ENCODE measurements around the gene AGBL2. TPM values are rescaled to one million over a fixed set of nuclear protein-coding genes. Genes with fewer than 3 reads are reported as not detected.

Gene AGBL2
- total RNA-seq, 1 experiment from 2014 or later = not detected

DNA sequence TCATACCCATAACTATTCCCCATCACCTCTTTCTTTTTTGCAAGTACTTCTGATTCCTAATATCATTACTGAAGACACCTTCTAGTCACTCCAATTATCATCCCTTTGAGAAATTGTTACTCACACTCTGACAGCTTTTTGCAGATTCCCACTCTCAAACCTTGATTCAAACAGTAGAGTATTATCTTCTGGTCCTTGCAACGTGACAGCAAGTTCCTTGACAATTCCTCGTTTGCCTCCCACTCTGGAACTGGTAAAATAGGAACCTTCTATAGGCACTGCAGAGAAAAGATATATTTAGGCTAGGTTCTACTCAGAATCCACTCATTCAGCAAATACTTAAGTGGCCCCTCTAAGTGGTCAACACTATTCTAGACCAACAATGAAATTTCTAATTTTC, 23.2 kb downstream of the AGBL2 start:
- no peaks in the 10 kb centered on the region for H3K4me1 ChIP-seq (ENCODE audit: control insufficient read depth in 1 of 2, insufficient read depth in 2 of 2, low read length in 2 of 2)
- intact Hi-C loops (cut with micrococcal nuclease) = no loop called here
- DNase-seq (ENCODE audit: low read depth, low spot score) (no peak), ATAC-seq (no peak)
- no peaks in the 10 kb centered on the region for H3K27me3 ChIP-seq (ENCODE audit: insufficient read depth, low read length)
- CTCF ChIA-PET = no interaction called here
- no peak overlapping the region for H3K27ac ChIP-seq (ENCODE audit: low read depth, low read length)
- no peak overlapping the region for H3K4me2 ChIP-seq (ENCODE audit: low read length)
- no peaks in the 10 kb centered on the region for H3K79me2 ChIP-seq (ENCODE audit: insufficient read depth, low read length)
- no peaks in the 10 kb centered on the region for H3K36me3 ChIP-seq (ENCODE audit: control insufficient read depth in 1 of 2, insufficient read depth in 2 of 2, low read length in 2 of 2)
- POLR2A ChIA-PET = interaction anchor here (0.6 kb wide), 1 partner anchor 13 kb away, joined by 3 read pairs; no protein-coding TSS in a partner anchor
- no peak overlapping the region for H3K4me3 ChIP-seq (replicated peaks in 1 of 2; ENCODE audit: low read depth in 1 of 2, low read length in 2 of 2)
- H4K20me1 ChIP-seq (ENCODE audit: insufficient read depth) = no peaks in the 10 kb centered on the region
- RAD21 ChIA-PET (ENCODE audit: low non-redundant PET in 1 of 2, low total read pairs in 2 of 2, uncharacterized antibody in 2 of 2, unreplicated experiment in 2 of 2) = no interaction called here
- H2AFZ ChIP-seq (ENCODE audit: low read depth, low read length, poor library complexity, severe bottlenecking) = peak overlapping the region; percentile 52
- no TSS peak for BruUV-seq (replicated peaks)
- H3K9ac ChIP-seq (ENCODE audit: low read length) = no peak overlapping the region
- H3K9me3 ChIP-seq (ENCODE audit: control insufficient read depth in 1 of 2, insufficient read depth in 1 of 2, low read depth in 1 of 2, low read length in 2 of 2) = no peaks in the 10 kb centered on the region
- H3K9me2 ChIP-seq (ENCODE audit: insufficient read depth) = 0 out of 2 replicates have a peak, but pooled peaks cover 4% of the 10 kb centered on the region
- TF ChIP-seq RAD21 (IDR thresholded peaks at IDR 0.05; ENCODE audit: low read depth) = no peak
- TF ChIP-seq, protein P1, sequence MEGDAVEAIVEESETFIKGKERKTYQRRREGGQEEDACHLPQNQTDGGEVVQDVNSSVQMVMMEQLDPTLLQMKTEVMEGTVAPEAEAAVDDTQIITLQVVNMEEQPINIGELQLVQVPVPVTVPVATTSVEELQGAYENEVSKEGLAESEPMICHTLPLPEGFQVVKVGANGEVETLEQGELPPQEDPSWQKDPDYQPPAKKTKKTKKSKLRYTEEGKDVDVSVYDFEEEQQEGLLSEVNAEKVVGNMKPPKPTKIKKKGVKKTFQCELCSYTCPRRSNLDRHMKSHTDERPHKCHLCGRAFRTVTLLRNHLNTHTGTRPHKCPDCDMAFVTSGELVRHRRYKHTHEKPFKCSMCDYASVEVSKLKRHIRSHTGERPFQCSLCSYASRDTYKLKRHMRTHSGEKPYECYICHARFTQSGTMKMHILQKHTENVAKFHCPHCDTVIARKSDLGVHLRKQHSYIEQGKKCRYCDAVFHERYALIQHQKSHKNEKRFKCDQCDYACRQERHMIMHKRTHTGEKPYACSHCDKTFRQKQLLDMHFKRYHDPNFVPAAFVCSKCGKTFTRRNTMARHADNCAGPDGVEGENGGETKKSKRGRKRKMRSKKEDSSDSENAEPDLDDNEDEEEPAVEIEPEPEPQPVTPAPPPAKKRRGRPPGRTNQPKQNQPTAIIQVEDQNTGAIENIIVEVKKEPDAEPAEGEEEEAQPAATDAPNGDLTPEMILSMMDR (IDR thresholded peaks at IDR 0.05 in 2 of 3, conservative IDR thresholded peaks at IDR 0.05 in 1 of 3; ENCODE audit: borderline replicate concordance in 1 of 3, insufficient read depth in 1 of 3, low read depth in 2 of 3, low read length in 2 of 3) = no peak
- no peak for TF ChIP-seq EZH2 (IDR thresholded peaks at IDR 0.05)
- TF ChIP-seq CBX3 (IDR thresholded peaks at IDR 0.05; ENCODE audit: low read depth) = no peak
- TF ChIP-seq, protein P2, sequence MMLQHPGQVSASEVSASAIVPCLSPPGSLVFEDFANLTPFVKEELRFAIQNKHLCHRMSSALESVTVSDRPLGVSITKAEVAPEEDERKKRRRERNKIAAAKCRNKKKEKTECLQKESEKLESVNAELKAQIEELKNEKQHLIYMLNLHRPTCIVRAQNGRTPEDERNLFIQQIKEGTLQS (IDR thresholded peaks at IDR 0.05) = no peak
- TF ChIP-seq YY1 (IDR thresholded peaks at IDR 0.05; ENCODE audit: extremely low read depth, insufficient replicate concordance, low read depth, low read length) = no peak
- TF ChIP-seq EZH2phosphoT487 (IDR thresholded peaks at IDR 0.05; ENCODE audit: borderline replicate concordance) = no peak
- no peak for TF ChIP-seq EGR1 (IDR thresholded peaks at IDR 0.05; ENCODE audit: low read depth)
- TF ChIP-seq TCF7L2 (IDR thresholded peaks at IDR 0.05; ENCODE audit: borderline replicate concordance, extremely low read depth, insufficient read depth, insufficient read length) = no peak
- TF ChIP-seq FOSL1 (IDR thresholded peaks at IDR 0.05; ENCODE audit: low read depth) = no peak
- TF ChIP-seq POLR2AphosphoS5 (IDR thresholded peaks at IDR 0.05; ENCODE audit: low read depth, low read length) = no peak
- TF ChIP-seq, protein P3, sequence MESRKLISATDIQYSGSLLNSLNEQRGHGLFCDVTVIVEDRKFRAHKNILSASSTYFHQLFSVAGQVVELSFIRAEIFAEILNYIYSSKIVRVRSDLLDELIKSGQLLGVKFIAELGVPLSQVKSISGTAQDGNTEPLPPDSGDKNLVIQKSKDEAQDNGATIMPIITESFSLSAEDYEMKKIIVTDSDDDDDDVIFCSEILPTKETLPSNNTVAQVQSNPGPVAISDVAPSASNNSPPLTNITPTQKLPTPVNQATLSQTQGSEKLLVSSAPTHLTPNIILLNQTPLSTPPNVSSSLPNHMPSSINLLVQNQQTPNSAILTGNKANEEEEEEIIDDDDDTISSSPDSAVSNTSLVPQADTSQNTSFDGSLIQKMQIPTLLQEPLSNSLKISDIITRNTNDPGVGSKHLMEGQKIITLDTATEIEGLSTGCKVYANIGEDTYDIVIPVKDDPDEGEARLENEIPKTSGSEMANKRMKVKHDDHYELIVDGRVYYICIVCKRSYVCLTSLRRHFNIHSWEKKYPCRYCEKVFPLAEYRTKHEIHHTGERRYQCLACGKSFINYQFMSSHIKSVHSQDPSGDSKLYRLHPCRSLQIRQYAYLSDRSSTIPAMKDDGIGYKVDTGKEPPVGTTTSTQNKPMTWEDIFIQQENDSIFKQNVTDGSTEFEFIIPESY (IDR thresholded peaks at IDR 0.05; ENCODE audit: extremely low read depth, insufficient replicate concordance, low read length) = no peak
- TF ChIP-seq SP1 (IDR thresholded peaks at IDR 0.05; ENCODE audit: low read depth) = no peak
- TF ChIP-seq CEBPB (IDR thresholded peaks at IDR 0.05; ENCODE audit: low read depth) = no peak
- TF ChIP-seq JUND (IDR thresholded peaks at IDR 0.05) = no peak
- TF ChIP-seq, protein P4, sequence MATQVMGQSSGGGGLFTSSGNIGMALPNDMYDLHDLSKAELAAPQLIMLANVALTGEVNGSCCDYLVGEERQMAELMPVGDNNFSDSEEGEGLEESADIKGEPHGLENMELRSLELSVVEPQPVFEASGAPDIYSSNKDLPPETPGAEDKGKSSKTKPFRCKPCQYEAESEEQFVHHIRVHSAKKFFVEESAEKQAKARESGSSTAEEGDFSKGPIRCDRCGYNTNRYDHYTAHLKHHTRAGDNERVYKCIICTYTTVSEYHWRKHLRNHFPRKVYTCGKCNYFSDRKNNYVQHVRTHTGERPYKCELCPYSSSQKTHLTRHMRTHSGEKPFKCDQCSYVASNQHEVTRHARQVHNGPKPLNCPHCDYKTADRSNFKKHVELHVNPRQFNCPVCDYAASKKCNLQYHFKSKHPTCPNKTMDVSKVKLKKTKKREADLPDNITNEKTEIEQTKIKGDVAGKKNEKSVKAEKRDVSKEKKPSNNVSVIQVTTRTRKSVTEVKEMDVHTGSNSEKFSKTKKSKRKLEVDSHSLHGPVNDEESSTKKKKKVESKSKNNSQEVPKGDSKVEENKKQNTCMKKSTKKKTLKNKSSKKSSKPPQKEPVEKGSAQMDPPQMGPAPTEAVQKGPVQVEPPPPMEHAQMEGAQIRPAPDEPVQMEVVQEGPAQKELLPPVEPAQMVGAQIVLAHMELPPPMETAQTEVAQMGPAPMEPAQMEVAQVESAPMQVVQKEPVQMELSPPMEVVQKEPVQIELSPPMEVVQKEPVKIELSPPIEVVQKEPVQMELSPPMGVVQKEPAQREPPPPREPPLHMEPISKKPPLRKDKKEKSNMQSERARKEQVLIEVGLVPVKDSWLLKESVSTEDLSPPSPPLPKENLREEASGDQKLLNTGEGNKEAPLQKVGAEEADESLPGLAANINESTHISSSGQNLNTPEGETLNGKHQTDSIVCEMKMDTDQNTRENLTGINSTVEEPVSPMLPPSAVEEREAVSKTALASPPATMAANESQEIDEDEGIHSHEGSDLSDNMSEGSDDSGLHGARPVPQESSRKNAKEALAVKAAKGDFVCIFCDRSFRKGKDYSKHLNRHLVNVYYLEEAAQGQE (IDR thresholded peaks at IDR 0.05; ENCODE audit: low read depth) = no peak
- TF ChIP-seq POLR2A (IDR thresholded peaks at IDR 0.05; ENCODE audit: borderline replicate concordance, extremely low read depth, insufficient read depth, insufficient read length) = no peak
- no peak for TF ChIP-seq ZNF274 (IDR thresholded peaks at IDR 0.05; ENCODE audit: low read depth, low read length)
- no peak for TF ChIP-seq ZFX (IDR thresholded peaks at IDR 0.05)
- TF ChIP-seq SIN3A (IDR thresholded peaks at IDR 0.05; ENCODE audit: low read depth) = no peak
